Activated CD4-positive, CD25-positive, alpha-beta regulatory T cell treated with anti-CD3 and anti-CD28 coated beads, Interleukin-2, amount 50 U/mL, for 72 hours (primary cell): Measurements from ENCODE around the gene GNAI3.
A peak's percentile ranks its signal among the peaks of the same experiment; 100 is the strongest.

Experiments
- DNase-seq: peaks from one replicate; pipeline ENCODE4 v3.0.0; 2021

Gene GNAI3

GRCh38 chr1:109548321-109549267 lies at the start of gene GNAI3:
Gene GNAI3, plus strand, starts transcription at chr1:109548615. Its CDS starts 106 bp downstream, at chr1:109548721.
- DNase-seq = peak; percentile 89

- DNase-seq = no peak
Measured at GRCh38 chr1:109499081-109499480, 49.3 kb upstream of the GNAI3 start.

DNA sequence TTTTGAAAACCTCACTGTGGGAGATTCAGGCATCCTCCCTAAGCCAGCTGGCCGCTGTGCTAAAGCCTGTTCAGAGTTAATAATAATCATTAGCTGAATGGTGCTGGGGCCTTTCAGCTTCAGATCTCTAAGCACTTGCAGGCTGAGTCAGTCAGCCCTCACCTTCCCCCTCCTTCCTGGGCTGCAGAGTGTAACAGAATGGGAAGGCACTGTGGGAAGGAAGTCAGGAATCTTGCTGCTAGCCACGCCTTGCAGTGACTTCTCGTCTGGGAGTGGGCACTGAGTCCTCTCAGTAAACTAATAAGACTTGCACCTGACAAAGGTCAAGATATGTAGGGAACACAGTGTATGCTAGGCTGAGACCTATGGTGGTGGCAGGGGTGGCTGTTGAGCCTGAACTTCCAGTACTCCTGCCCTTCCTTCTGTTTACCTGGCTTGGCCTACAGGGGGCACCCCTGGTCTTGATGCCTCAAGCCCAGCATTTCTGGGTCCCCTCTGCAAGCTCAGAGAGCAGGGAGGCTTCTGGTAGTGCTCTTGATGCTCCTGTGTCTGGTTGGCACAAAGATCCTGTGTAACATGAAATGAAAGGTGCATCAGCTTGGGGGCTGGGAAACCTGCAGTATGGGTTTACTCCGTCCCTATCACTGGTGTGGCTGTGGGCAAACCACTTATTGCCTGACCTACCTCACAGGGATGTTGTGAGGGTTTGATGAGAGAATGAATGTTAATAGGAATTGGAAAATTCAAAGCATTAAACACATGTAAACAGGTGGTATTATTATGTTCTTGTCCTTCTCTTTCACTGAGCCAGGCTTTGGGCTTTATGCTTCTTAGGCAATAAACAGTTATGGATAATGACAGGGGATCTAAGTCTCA lies 48.5 kb upstream of the GNAI3 start:
- no peak for DNase-seq

DNA sequence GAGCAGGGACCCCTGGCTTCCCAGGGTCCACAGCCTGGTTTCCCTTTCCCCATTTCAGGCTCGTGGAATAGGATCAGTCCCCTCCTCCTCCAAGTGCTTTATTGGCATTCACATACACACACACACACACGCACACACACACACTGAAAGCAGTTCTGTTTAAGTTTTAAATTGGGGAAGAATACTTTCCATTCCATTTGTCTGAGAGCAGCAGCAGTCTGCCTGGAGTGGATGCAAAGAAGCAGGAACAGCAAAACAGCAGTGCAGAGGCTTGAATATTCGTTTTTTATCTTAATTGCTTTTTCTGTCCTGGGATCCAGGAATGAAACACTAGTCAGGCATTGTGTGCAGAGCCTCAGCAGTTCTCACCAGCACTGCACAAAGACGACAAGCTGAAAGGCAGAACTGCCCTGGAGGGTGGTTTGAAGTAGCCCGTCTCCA lies 47.5 kb upstream of the GNAI3 start:
- DNase-seq = no peak

DNA sequence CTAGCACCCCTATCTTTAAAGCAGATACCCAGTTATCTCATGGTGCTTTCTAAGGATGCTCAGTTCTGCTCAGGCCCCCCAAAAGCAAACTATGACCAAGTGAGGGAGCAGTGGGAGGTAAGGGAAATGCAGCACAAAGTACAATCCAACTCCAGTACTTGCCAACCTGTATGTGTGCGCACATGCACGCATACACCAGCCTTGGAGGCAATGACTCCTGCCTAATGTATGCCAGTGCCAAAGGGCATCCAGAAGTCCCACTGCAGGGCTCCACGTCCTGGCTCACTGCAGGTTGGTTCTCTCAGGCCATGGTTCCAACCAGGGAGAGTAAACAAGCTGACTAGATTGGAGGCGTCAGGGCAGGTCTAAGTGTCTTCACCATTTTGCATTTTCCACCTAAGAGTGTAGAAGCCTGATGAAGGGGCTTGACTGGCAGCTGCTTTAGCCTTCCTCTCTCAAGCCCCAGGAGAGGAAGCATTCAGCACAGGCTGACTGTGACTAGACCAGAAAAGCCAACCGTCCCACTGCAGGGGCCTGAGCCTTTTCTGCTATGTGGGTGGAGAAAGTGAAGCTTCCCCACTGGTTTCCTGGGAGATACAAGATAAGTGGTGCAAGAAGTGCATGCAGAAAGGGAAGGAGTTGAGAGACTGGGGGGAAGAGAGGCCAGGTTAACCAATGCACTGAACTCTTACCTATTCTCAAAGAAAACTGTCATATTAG lies 46.6 kb upstream of the GNAI3 start:
- no peak for DNase-seq

DNA sequence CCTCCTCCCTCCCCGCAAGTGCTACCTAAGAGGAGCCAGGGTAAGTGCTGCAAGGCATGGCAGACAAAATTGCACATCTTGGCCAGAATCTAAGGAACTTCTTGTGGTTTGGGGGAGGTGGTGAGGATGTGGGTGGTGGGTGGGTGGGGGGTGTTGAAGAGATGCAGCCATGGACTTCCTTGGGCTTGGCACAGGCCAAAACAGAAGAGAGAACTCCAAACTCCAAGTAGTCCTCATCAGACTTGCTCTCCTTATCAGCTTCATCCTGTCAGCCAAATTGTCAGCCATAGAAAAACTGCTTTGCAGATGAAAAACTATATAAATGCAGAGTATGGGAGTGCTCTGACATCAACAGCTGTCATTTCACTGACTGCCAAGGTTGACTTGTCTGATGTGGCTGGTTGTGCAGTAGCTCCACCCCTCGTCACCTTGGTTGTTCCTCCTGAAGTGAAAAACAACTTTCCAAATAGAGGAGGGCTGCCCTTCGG lies 46.0 kb upstream of the GNAI3 start:
- DNase-seq = no peak

DNA sequence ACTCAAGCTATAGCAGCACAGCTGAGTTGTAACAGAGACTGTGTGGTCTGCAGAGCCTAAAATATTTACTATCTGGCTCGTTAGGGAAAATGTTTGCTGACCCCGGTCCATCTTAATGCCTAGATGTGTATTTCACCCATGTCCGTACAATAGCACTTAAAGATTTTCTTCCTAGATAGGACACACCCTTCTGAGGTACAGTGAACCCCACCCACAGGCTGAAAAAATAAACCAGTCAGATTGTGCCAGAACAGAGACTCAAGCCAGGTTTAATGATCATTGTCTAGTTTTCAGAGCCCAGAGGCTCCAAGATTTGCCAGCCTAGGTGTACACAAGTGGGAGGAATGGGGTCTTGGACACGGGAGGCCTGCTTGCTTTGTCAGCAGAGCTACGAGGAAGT lies 44.5 kb upstream of the GNAI3 start:
- DNase-seq = no peak

- no peak for DNase-seq
Measured at GRCh38 chr1:109504974-109505373, 43.4 kb upstream of the GNAI3 start.

DNA sequence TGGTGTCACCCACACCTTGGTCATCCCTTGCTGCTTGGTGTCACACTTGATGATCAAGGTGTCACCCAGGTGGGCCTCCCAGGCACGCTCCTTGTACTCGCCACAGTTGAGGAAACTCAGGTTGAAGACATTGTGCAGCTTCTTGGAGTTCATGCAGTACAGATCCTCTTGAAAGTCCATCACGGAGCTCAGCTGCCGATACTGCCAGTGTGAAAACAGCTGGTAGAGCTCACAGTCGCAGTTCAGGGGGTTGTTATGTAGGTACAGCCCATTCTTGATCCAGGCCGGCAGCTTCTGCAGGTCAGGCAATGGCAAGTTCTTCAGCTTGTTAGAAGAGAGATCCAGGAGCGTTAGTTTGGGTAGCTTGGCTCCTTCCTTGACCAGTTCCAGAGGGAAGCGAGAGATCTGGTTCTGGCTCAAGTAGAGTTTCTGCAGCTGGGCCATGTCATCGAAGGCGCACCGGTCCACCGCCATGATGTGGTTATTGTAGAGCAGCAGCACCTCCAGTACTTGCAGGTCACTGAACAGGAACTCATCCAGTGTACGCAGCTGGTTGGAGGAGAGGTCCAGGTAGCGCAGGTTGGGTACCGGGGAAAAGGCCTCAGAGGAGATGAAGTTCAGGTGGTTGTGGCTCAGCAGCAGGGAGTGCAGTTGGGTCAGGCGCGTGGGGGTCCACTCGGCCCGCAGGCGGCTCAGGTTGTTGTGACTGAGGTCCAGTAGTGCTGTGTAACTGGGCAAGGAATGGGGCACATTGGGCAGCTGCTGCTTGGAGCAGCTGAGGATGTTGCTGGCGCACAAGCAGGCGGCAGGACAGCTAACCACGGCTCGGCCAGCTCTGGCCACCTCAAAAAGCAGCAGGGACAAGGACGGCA lies 40.2 kb upstream of the GNAI3 start:
- DNase-seq = no peak

DNA sequence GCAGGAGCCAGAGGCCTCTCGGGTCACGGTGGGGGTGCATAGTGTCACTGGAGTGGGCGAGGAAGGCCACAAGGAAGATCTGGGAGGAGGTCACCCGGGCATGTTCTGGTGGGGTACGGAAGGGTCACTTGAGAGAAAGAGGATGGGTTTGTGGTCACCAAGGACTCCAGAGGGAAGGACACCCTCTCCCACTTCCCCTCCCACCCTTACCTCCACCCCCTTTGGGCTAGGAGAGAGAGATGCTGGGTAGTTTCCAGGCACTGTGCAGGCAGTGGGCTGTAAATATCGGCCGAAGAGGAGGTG lies 39.6 kb upstream of the GNAI3 start:
- DNase-seq = no peak

- DNase-seq = peak; percentile 72
Measured at GRCh38 chr1:109509176-109510134, 39.0 kb upstream of the GNAI3 start, which contains the start of gene AMIGO1. Gene AMIGO1, minus strand, starts transcription at chr1:109509727. Its CDS starts 815 bp downstream, at chr1:109508912.

DNA sequence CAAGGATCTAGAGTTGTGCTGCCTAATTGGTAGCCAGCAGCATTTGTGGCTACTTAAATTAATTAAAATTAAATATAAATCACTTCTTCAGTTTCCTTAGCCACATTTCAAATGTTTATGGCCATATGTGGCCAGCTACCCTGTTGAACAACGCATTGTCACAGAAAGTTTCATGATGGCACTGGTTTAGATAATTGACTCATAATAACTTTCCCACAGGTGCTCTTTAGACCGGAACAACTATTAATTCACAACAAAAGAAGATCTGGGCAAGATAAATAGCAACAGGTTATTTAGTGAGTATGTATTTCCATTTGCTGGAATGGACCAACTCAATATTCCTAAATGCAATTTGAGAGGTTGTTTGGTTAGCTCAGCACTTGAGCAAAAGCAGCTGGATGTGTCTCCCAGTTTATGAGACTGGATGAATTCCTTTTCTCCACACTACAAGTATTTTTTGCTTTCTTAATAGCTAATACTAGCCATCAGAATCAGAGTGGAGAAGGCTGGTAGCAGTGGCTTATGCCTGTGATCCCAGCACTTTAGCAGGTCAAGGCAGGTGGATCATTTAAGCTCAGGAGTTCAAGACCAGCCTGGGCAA lies 35.2 kb upstream of the GNAI3 start:
- DNase-seq = no peak

GRCh38 chr1:109514846-109515245 lies 33.6 kb upstream of the GNAI3 start:
- no peak for DNase-seq

GRCh38 chr1:109516872-109517271 lies 31.5 kb upstream of the GNAI3 start:
- no peak for DNase-seq

GRCh38 chr1:109517337-109517736 lies 31.1 kb upstream of the GNAI3 start:
- DNase-seq = no peak

DNA sequence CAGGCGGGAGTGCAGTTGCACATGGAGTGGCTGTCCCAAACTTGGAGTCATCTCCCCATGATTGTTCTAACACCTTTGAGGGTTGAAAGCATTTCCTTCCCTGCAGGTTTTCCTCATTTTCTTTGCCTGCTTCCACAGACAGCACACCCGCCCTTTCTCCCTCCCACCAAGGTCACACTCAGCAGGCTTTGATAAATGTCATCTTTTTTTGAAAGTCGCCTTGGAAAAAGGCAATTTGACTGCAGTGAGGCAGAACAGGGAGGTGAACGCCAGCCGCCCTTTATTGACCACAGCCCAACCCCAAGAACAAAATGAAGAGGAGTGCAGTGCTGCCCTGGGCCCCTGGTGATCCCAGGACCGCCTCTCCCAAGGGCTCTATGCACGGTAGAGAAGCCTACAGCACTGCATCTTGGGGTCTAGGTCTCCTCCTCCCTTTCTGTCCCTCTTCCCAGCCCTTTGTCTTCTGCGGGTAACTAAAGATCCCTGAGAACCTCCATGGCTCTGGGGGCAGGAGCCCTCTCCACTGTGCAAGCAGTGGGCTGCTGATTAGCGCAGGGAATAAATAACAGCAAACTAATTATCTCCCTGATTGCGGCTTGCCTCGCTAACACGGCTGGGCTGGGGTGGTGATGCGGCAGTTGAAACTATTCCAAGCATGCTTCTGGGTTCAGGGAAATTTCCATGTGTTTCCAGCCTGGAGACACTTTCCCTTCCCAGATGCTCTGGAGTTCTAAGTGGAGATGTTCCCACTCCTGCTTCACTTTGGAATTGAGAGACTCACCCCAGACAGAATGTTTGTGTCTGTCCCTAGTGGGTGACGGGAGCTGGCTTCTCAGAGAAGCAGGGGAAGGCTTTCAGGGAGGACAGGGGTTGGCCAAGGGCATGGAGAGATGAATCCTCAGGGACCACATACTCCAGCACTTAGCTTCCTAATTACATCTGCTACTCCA lies 27.1 kb upstream of the GNAI3 start:
- no peak for DNase-seq

GRCh38 chr1:109522026-109522425 lies 26.4 kb upstream of the GNAI3 start:
- DNase-seq = no peak

GRCh38 chr1:109523706-109524105 lies 24.7 kb upstream of the GNAI3 start:
- no peak for DNase-seq
